H9 (cell line): ENCODE measurements around the gene FAM200C. TPM values are rescaled to one million over a fixed set of nuclear protein-coding genes. Genes with fewer than 3 reads are reported as not detected.

Experiments used
- DNase-seq: peaks from one replicate; pipeline ENCODE4 v3.0.0-alpha.2; 2017
- H2AFZ ChIP-seq: one replicate; pipeline ENCODE4 v1.6.1; 2013; ENCODE audit warnings: mild to moderate bottlenecking, low read length, control low read depth, moderate library complexity
- H2AK5ac ChIP-seq: 2 replicates; pipeline ENCODE4 v1.6.1; 2013; ENCODE audit warnings: low read length, control low read depth, mixed read lengths; ENCODE audit not compliant: insufficient read length
- H2BK120ac ChIP-seq: one replicate; pipeline ENCODE4 v1.6.1; 2013; ENCODE audit warnings: low read depth, mild to moderate bottlenecking, low read length, control low read depth, inconsistent platforms; ENCODE audit not compliant: poor library complexity, severe bottlenecking
- H2BK12ac ChIP-seq: 2 replicates; pipeline ENCODE4 v1.6.1; 2013; ENCODE audit warnings: low read length, control low read depth, mixed read lengths, low read depth; ENCODE audit not compliant: insufficient read length
- H2BK15ac ChIP-seq: 2 replicates; pipeline ENCODE4 v1.6.1; 2013; ENCODE audit warnings: low read depth, low read length, control low read depth
- H2BK20ac ChIP-seq: one replicate; pipeline ENCODE4 v1.6.1; 2013; ENCODE audit warnings: low read depth, mild to moderate bottlenecking, low read length, control low read depth, inconsistent platforms; ENCODE audit not compliant: poor library complexity, severe bottlenecking
- H2BK5ac ChIP-seq: 2 replicates; pipeline ENCODE4 v1.6.1; 2013; ENCODE audit warnings: low read length, control low read depth, mixed read lengths; ENCODE audit not compliant: insufficient read length
- H3K14ac ChIP-seq: 2 replicates; pipeline ENCODE4 v1.6.1; 2013; ENCODE audit warnings: low read length, control low read depth; ENCODE audit not compliant: insufficient read depth
- H3K18ac ChIP-seq: 2 replicates; pipeline ENCODE4 v1.6.1; 2013; ENCODE audit warnings: low read depth, mild to moderate bottlenecking, mixed read lengths, low read length, control low read depth; ENCODE audit not compliant: insufficient read length
- H3K23ac ChIP-seq: 2 replicates; pipeline ENCODE4 v1.6.1; 2013; ENCODE audit warnings: low read length, control low read depth, mixed read lengths, low read depth; ENCODE audit not compliant: insufficient read length
- H3K23me2 ChIP-seq: 2 replicates; pipeline ENCODE4 v1.6.1; 2013; ENCODE audit warnings: low read depth, mild to moderate bottlenecking, mixed read lengths, low read length, control low read depth; ENCODE audit not compliant: insufficient read length, poor library complexity, severe bottlenecking
- H3K27ac ChIP-seq: 2 replicates; pipeline ENCODE4 v1.5.1; 2013; ENCODE audit warnings: low read length, control low read depth, mixed read lengths, low read depth; ENCODE audit not compliant: insufficient read length
- H3K27me3 ChIP-seq: 2 replicates; pipeline ENCODE4 v1.6.1; 2013; ENCODE audit warnings: low read length, control low read depth, inconsistent platforms; ENCODE audit not compliant: insufficient read depth
- H3K4ac ChIP-seq: 2 replicates; pipeline ENCODE4 v1.6.1; 2013; ENCODE audit warnings: low read depth, mild to moderate bottlenecking, control low read depth, inconsistent platforms, low read length, moderate library complexity
- H3K4me1 ChIP-seq: 2 replicates; pipeline ENCODE4 v1.6.1; 2013; ENCODE audit warnings: low read length, control low read depth, inconsistent platforms; ENCODE audit not compliant: insufficient read depth
- H3K4me2 ChIP-seq: 2 replicates; pipeline ENCODE4 v1.6.1; 2013; ENCODE audit warnings: low read length, control low read depth, mixed read lengths; ENCODE audit not compliant: insufficient read length, insufficient read depth
- H3K56ac ChIP-seq: 2 replicates; pipeline ENCODE4 v1.6.1; 2013; ENCODE audit warnings: low read depth, mild to moderate bottlenecking, mixed read lengths, low read length, control low read depth; ENCODE audit not compliant: insufficient read length
- H3K79me1 ChIP-seq: 2 replicates; pipeline ENCODE4 v1.6.1; 2013; ENCODE audit warnings: low read depth, mild to moderate bottlenecking, moderate library complexity, low read length, control low read depth, inconsistent platforms; ENCODE audit not compliant: insufficient read depth, poor library complexity, severe bottlenecking
- H3K79me2 ChIP-seq: 2 replicates; pipeline ENCODE4 v1.6.1; 2013; ENCODE audit warnings: low read length, control low read depth, inconsistent platforms; ENCODE audit not compliant: insufficient read depth
- H3K9ac ChIP-seq: 2 replicates; pipeline ENCODE4 v1.6.1; 2013; ENCODE audit warnings: low read length, control low read depth, mixed read lengths; ENCODE audit not compliant: insufficient read length; ENCODE audit errors: extremely low read depth
- H3K9me3 ChIP-seq: one replicate; pipeline ENCODE4 v1.6.1; 2013; ENCODE audit warnings: low read depth, low read length, inconsistent platforms; ENCODE audit not compliant: control insufficient read depth
- H3T11ph ChIP-seq: one replicate; pipeline ENCODE4 v1.6.1; 2013; ENCODE audit warnings: mild to moderate bottlenecking, low read length, control low read depth, inconsistent platforms
- H4K20me1 ChIP-seq: one replicate; pipeline ENCODE4 v1.6.1; 2013; ENCODE audit not compliant: control insufficient read depth, insufficient read length, insufficient read depth
- H4K5ac ChIP-seq: 2 replicates; pipeline ENCODE4 v1.6.1; 2013; ENCODE audit warnings: low read depth, mild to moderate bottlenecking, mixed read lengths, low read length, control low read depth; ENCODE audit not compliant: insufficient read length
- H4K8ac ChIP-seq: replicated peaks from 2 replicates; pipeline ENCODE4 v1.6.1; 2013; ENCODE audit warnings: low read length, control low read depth, mixed read lengths, low read depth; ENCODE audit not compliant: insufficient read length
- H4K91ac ChIP-seq: 2 replicates; pipeline ENCODE4 v1.6.1; 2013; ENCODE audit warnings: low read depth, mild to moderate bottlenecking, moderate library complexity, mixed read lengths, low read length, control low read depth; ENCODE audit not compliant: insufficient read length
- H3K27ac Mint-ChIP-seq, 3 experiments: 2 replicates in 2 of 3; 3 replicates in 1 of 3; pipeline ENCODE4 v1.8.0; 2020 to 2021; ENCODE audit warnings: mixed read lengths in 3 of 3, mild to moderate bottlenecking in 1 of 3, moderate library complexity in 1 of 3
- H3K27me3 Mint-ChIP-seq: 2 replicates; pipeline ENCODE4 v1.8.0; 2021; ENCODE audit warnings: low read depth, mild to moderate bottlenecking, moderate library complexity, mixed read lengths
- H3K36me3 Mint-ChIP-seq, 3 experiments: 2 replicates in 2 of 3; 3 replicates in 1 of 3; pipeline ENCODE4 v1.8.0; 2020 to 2021; ENCODE audit warnings: low read depth in 3 of 3, mixed read lengths in 3 of 3; ENCODE audit not compliant: insufficient read depth in 1 of 3
- H3K4me1 Mint-ChIP-seq, 2 experiments: 2 replicates each; pipeline ENCODE4 v1.8.0; 2020; ENCODE audit warnings: mixed read lengths in 2 of 2
- H3K4me3 Mint-ChIP-seq, 2 experiments: 2 replicates in 1 of 2; 3 replicates in 1 of 2; pipeline ENCODE4 v1.8.0; 2020 to 2021; ENCODE audit warnings: mild to moderate bottlenecking in 2 of 2, mixed read lengths in 2 of 2, moderate library complexity in 1 of 2
- H3K9me3 Mint-ChIP-seq, 2 experiments: 2 replicates in 1 of 2; 3 replicates in 1 of 2; pipeline ENCODE4 v1.8.0; 2020; ENCODE audit warnings: mild to moderate bottlenecking in 2 of 2, mixed read lengths in 2 of 2, moderate library complexity in 1 of 2
- WGBS: extraction: QIAGEN DNeasy Blood & Tissue Kit; methylation state at CpG from one replicate; pipeline ENCODE4 v1.1.7; 2013; ENCODE audit warnings: missing lambda C conversion rate, low lambda C conversion rate, mixed read lengths; ENCODE audit not compliant: insufficient read length; ENCODE audit errors: extremely low coverage; 5-methylcytosine and 5-hydroxymethylcytosine counted together
- total RNA-seq: library from RNA; stranded (reverse); gene quantifications from 2 replicates; pipeline ENCODE4 v1.2.1, GENCODE V29; 2021
- TF ChIP-seq, protein P1 (sequence below): fragments of 200-600 bp; sonication (generic); conservative IDR thresholded peaks from 3 replicates; pipeline ENCODE4 v1.8.0; 2021; ENCODE audit warnings: antibody characterized with exemption, mild to moderate bottlenecking

The FAM200C gene
- total RNA-seq, 1 experiment from 2014 or later = 4.3 TPM

DNA sequence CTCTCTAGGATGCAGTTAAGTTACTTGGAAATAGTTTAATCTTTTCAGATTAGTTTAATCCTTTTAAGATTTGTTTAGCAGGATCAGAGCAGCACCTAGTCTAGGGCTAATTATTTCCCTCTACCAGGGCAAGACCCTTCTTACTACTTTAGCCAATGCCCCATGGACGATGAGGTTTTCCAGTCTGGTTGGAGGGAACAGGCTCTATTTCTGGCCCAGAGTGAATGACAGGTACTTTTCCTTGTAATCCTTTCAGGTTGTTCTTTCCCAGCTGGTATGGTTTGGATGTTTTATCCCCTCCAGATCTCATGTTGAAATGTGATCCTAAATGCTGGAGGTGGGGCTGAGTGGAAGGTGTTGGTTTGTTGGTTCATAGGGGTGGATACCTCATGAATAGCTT is 49.0 kb upstream of the FAM200C start:
- no peak overlapping the region for H4K5ac ChIP-seq
- TF ChIP-seq, protein P1, sequence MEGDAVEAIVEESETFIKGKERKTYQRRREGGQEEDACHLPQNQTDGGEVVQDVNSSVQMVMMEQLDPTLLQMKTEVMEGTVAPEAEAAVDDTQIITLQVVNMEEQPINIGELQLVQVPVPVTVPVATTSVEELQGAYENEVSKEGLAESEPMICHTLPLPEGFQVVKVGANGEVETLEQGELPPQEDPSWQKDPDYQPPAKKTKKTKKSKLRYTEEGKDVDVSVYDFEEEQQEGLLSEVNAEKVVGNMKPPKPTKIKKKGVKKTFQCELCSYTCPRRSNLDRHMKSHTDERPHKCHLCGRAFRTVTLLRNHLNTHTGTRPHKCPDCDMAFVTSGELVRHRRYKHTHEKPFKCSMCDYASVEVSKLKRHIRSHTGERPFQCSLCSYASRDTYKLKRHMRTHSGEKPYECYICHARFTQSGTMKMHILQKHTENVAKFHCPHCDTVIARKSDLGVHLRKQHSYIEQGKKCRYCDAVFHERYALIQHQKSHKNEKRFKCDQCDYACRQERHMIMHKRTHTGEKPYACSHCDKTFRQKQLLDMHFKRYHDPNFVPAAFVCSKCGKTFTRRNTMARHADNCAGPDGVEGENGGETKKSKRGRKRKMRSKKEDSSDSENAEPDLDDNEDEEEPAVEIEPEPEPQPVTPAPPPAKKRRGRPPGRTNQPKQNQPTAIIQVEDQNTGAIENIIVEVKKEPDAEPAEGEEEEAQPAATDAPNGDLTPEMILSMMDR = no peak
- no peak overlapping the region for H4K91ac ChIP-seq
- no peak overlapping the region for H3K4ac ChIP-seq
- H3K4me2 ChIP-seq = no peak overlapping the region
- no peak overlapping the region for H3K56ac ChIP-seq
- H3K4me3 Mint-ChIP-seq = no peak overlapping the region
- no peak overlapping the region for H2BK5ac ChIP-seq
- no peak overlapping the region for H2BK12ac ChIP-seq
- H2BK15ac ChIP-seq = no peak overlapping the region
- no peaks in the 10 kb centered on the region for H4K20me1 ChIP-seq
- peaks cover 2 to 6% of the 10 kb centered on the region in 2 experiments; a peak in 4 of 5 replicates for H3K9me3 Mint-ChIP-seq
- H2BK20ac ChIP-seq = no peak overlapping the region
- no peaks in the 10 kb centered on the region for H3K27me3 ChIP-seq
- H2AK5ac ChIP-seq = no peak overlapping the region
- H3K27ac ChIP-seq = no peak overlapping the region
- H3K79me2 ChIP-seq = no peaks in the 10 kb centered on the region
- H2AFZ ChIP-seq = no peak overlapping the region
- no CpG with 5 or more reads among the region's 1 CpG for WGBS
- H3K4me1 Mint-ChIP-seq = peaks cover 3% of the 10 kb centered on the region in 2 experiments
- H3K27me3 Mint-ChIP-seq = peaks cover 2% of the 10 kb centered on the region; the same call in 1 of the 2 replicates
- H3K4me1 ChIP-seq = no peaks in the 10 kb centered on the region
- no peak overlapping the region for H2BK120ac ChIP-seq
- H3K14ac ChIP-seq = no peak overlapping the region
- no peak overlapping the region for H3K27ac Mint-ChIP-seq
- no peak overlapping the region for H3K9ac ChIP-seq
- DNase-seq = no peak
- no peak overlapping the region for H3T11ph ChIP-seq
- no peak overlapping the region for H3K18ac ChIP-seq
- no peak overlapping the region for H4K8ac ChIP-seq
- H3K23me2 ChIP-seq = no peaks in the 10 kb centered on the region
- no peaks in the 10 kb centered on the region for H3K79me1 ChIP-seq
- H3K36me3 Mint-ChIP-seq = peaks cover 0 to 4% (median 0%) of the 10 kb centered on the region in 3 experiments; a peak in 3 of 7 replicates
- no peaks in the 10 kb centered on the region for H3K9me3 ChIP-seq
- H3K23ac ChIP-seq = no peak overlapping the region
